Measurements from ENCODE around the gene CGNL1.

Gene CGNL1

GRCh38 chr15:57510647-57511046 is 134.3 kb downstream of the CGNL1 start:
- Histone ChIP-seq H3K27ac (ENCODE audit: low read depth, low read length) (no peak overlapping the region), H3K36me3 (ENCODE audit: control insufficient read depth, insufficient read depth, low read length) (no peaks in the 10 kb centered on the region), H3K27me3 (ENCODE audit: control insufficient read depth, insufficient read depth, low read length) (no peaks in the 10 kb centered on the region), H3K9ac (ENCODE audit: low read length) (no peak overlapping the region), H3K4me1 (ENCODE audit: control insufficient read depth, insufficient read depth, low read length) (no peaks in the 10 kb centered on the region), H3K4me3 (ENCODE audit: low read length) (no peak overlapping the region)

DNA sequence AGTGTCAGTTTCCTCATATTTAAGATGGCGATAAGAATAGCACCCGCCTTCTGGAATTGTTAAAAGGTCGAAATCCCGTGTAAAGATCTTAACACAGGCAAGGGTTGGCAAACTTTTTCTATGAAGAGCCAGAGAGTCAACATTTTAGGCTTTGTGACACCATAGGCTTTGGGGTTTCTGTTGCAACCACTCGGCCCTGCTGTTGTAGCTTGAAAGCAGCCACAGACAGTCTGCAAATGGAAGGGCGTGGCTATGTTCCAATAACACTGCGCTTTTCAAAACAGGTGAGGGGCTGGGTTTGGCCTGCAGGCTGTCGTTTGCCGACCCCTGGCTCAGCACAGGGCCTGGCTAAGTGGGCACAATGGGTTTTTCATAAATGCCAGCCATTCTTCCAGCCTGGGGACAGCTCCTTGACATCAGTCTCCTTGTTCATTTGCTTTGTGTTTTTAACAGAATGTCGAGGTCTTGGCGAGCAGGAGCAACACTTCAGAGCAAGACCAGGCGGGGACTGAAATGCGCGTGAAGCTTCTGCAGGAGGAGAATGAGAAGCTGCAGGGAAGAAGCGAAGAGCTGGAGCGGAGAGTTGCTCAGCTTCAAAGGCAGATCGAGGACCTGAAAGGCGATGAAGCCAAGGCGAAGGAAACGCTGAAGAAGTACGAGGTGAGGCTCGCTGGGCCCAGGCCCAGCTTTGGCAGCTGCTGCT is 140.2 kb downstream of the CGNL1 start:
- no peaks in the 10 kb centered on the region for H3K27me3 ChIP-seq (ENCODE audit: control insufficient read depth, insufficient read depth, low read length)
- no peaks in the 10 kb centered on the region for H3K4me1 ChIP-seq (ENCODE audit: control insufficient read depth, insufficient read depth, low read length)
- H3K27ac ChIP-seq (ENCODE audit: low read depth, low read length) = no peak overlapping the region
- no peak overlapping the region for H3K4me3 ChIP-seq (ENCODE audit: low read length)
- H3K9ac ChIP-seq (ENCODE audit: low read length) = no peak overlapping the region
- H3K36me3 ChIP-seq (ENCODE audit: control insufficient read depth, insufficient read depth, low read length) = no peaks in the 10 kb centered on the region

GRCh38 chr15:57517030-57517671 is 140.8 kb downstream of the CGNL1 start:
- Histone ChIP-seq H3K36me3 (ENCODE audit: control insufficient read depth, insufficient read depth, low read length) (no peaks in the 10 kb centered on the region), H3K27ac (ENCODE audit: low read depth, low read length) (no peak overlapping the region), H3K4me3 (ENCODE audit: low read length) (no peak overlapping the region)

DNA sequence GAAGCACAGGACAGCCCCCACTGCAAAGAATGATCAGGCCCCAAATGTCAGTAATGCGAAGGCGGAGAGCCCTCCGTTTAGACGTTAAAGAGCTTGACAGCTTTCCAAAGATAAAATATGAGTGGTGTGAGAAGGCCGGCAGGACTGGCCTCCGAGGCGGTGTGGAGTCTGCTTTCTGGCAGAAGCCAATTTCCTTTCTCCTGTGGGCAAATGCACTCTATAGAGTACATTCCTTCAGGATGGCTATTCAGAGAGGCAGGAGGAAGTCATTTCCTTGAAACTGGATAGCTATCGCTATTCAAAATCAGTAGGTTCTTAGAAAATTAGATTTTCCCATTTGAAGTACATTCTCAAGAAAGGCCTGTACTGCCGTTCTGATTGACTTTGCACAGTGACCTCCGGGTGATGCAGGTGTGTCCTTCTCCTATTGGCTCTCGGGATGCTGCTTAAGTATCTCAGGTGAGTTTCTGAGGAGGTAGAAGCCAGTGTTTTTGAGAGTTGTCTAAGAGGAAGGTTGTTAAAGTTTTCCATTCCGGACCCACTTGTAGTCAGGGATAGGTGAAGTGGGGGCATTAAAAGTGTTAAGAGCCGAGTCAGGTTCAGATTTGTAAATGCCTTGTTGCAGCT is 142.6 kb downstream of the CGNL1 start:
- Histone ChIP-seq H3K4me3 (ENCODE audit: low read length) (no peak overlapping the region), H3K4me1 (ENCODE audit: control insufficient read depth, insufficient read depth, low read length) (no peaks in the 10 kb centered on the region), H3K27ac (ENCODE audit: low read depth, low read length) (no peak overlapping the region), H3K36me3 (ENCODE audit: control insufficient read depth, insufficient read depth, low read length) (no peaks in the 10 kb centered on the region), H3K27me3 (ENCODE audit: control insufficient read depth, insufficient read depth, low read length) (no peaks in the 10 kb centered on the region), H3K9ac (ENCODE audit: low read length) (no peak overlapping the region)

More at GRCh38 chr15:57517030-57517671, 140.8 kb downstream of the CGNL1 start:
- no peak overlapping the region for H3K9ac ChIP-seq (ENCODE audit: low read length)
- H3K27me3 ChIP-seq (ENCODE audit: control insufficient read depth, insufficient read depth, low read length) = no peaks in the 10 kb centered on the region
- no peaks in the 10 kb centered on the region for H3K4me1 ChIP-seq (ENCODE audit: control insufficient read depth, insufficient read depth, low read length)

DNA sequence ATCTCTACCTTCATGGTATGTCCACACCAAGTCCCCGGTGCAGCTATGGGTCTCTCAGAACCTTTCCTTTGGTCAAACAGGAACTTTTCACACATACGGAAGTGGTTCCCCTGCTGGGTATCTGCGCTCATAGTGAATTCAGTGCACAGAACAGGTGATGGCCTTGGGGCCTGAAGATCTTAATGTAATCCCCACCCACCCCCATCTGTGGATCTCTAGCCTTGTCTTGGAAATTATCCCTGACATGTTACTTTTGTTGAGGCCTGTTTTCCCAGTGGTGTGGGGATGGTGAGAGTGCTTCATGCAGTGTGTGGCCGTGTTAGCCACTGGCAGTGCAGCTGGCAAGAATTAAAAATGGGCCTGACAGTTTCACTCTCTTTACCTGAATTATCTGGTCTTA is 143.5 kb downstream of the CGNL1 start:
- H3K9ac ChIP-seq (ENCODE audit: low read length) = no peak overlapping the region
- H3K4me1 ChIP-seq (ENCODE audit: control insufficient read depth, insufficient read depth, low read length) = no peaks in the 10 kb centered on the region
- no peak overlapping the region for H3K27ac ChIP-seq (ENCODE audit: low read depth, low read length)
- no peaks in the 10 kb centered on the region for H3K27me3 ChIP-seq (ENCODE audit: control insufficient read depth, insufficient read depth, low read length)
- H3K36me3 ChIP-seq (ENCODE audit: control insufficient read depth, insufficient read depth, low read length) = no peaks in the 10 kb centered on the region
- no peak overlapping the region for H3K4me3 ChIP-seq (ENCODE audit: low read length)

GRCh38 chr15:57521503-57521902 is 145.2 kb downstream of the CGNL1 start:
- no peak overlapping the region for H3K9ac ChIP-seq (ENCODE audit: low read length)
- H3K27me3 ChIP-seq (ENCODE audit: control insufficient read depth, insufficient read depth, low read length) = no peaks in the 10 kb centered on the region
- no peaks in the 10 kb centered on the region for H3K36me3 ChIP-seq (ENCODE audit: control insufficient read depth, insufficient read depth, low read length)
- no peak overlapping the region for H3K4me3 ChIP-seq (ENCODE audit: low read length)
- H3K4me1 ChIP-seq (ENCODE audit: control insufficient read depth, insufficient read depth, low read length) = no peaks in the 10 kb centered on the region
- no peak overlapping the region for H3K27ac ChIP-seq (ENCODE audit: low read depth, low read length)

DNA sequence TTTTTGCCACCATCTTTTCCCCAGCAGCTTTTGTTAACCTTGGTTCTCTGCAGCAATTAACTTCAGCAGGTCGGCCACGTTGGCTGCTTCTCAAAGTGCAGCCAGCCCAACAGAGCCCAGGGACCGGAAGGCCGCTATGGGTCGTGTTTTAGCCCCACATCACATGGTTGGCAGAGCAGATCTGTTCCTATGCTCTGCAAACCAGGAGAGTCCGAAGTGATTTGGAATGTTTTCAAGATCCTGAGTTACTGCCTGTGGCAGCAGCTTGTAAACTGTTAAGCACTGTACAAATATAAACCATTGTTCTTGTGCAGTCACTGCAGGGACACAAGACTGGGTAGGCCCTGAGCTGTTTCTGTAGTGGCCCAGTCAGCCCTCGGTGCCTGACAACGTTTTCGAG is 145.8 kb downstream of the CGNL1 start:
- Histone ChIP-seq H3K4me3 (ENCODE audit: low read length) (no peak overlapping the region), H3K27me3 (ENCODE audit: control insufficient read depth, insufficient read depth, low read length) (no peaks in the 10 kb centered on the region), H3K27ac (ENCODE audit: low read depth, low read length) (no peak overlapping the region), H3K9ac (ENCODE audit: low read length) (no peak overlapping the region), H3K36me3 (ENCODE audit: control insufficient read depth, insufficient read depth, low read length) (no peaks in the 10 kb centered on the region), H3K4me1 (ENCODE audit: control insufficient read depth, insufficient read depth, low read length) (no peaks in the 10 kb centered on the region)

- H3K9ac ChIP-seq (ENCODE audit: low read length) = no peak overlapping the region
- no peaks in the 10 kb centered on the region for H3K4me1 ChIP-seq (ENCODE audit: control insufficient read depth, insufficient read depth, low read length)
- H3K4me3 ChIP-seq (ENCODE audit: low read length) = no peak overlapping the region
- no peaks in the 10 kb centered on the region for H3K36me3 ChIP-seq (ENCODE audit: control insufficient read depth, insufficient read depth, low read length)
- no peak overlapping the region for H3K27ac ChIP-seq (ENCODE audit: low read depth, low read length)
- no peaks in the 10 kb centered on the region for H3K27me3 ChIP-seq (ENCODE audit: control insufficient read depth, insufficient read depth, low read length)
Measured at GRCh38 chr15:57525581-57525980, 149.3 kb downstream of the CGNL1 start.

GRCh38 chr15:57526076-57526475 is 149.8 kb downstream of the CGNL1 start:
- Histone ChIP-seq H3K27me3 (ENCODE audit: control insufficient read depth, insufficient read depth, low read length) (no peaks in the 10 kb centered on the region), H3K36me3 (ENCODE audit: control insufficient read depth, insufficient read depth, low read length) (no peaks in the 10 kb centered on the region), H3K27ac (ENCODE audit: low read depth, low read length) (no peak overlapping the region), H3K9ac (ENCODE audit: low read length) (no peak overlapping the region), H3K4me1 (ENCODE audit: control insufficient read depth, insufficient read depth, low read length) (no peaks in the 10 kb centered on the region), H3K4me3 (ENCODE audit: low read length) (no peak overlapping the region)

GRCh38 chr15:57526615-57527014 is 150.3 kb downstream of the CGNL1 start:
- Histone ChIP-seq H3K4me1 (ENCODE audit: control insufficient read depth, insufficient read depth, low read length) (no peaks in the 10 kb centered on the region), H3K27me3 (ENCODE audit: control insufficient read depth, insufficient read depth, low read length) (no peaks in the 10 kb centered on the region), H3K4me3 (ENCODE audit: low read length) (no peak overlapping the region), H3K9ac (ENCODE audit: low read length) (no peak overlapping the region), H3K27ac (ENCODE audit: low read depth, low read length) (no peak overlapping the region), H3K36me3 (ENCODE audit: control insufficient read depth, insufficient read depth, low read length) (no peaks in the 10 kb centered on the region)

DNA sequence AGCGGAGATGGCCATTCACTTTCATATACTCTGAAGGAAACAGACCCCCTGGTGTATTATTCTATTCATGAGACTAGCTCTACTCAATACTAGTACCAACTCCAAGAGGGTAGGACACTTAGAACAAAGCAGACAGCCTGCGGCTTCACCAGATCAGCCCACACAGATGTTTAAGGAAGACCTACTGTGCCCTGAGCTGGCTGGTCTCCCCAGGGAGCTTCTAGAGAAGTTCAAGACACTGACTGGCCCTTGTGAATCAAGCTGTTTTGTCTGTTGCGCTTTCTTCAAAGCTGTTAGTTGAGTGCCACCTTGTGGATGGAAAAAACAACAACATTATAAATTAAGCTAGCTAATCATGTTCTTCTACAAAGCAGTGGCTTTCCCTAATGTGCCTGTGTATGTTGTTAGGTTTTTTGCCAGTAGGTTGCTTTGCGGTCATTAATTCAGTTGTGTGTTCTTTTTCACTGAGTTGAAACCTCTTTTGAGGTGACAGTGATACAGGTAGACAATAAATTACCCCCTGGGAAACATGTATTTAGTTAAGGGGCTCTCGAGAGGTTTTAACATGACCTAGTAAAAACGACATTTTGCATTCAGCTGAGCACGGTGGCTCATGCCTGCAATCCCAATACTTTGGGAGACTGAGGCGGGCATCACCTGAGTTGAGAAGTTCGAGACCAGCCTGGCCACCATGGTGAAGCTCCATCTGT is 151.2 kb downstream of the CGNL1 start:
- H3K36me3 ChIP-seq (ENCODE audit: control insufficient read depth, insufficient read depth, low read length) = no peaks in the 10 kb centered on the region
- H3K4me1 ChIP-seq (ENCODE audit: control insufficient read depth, insufficient read depth, low read length) = no peaks in the 10 kb centered on the region
- no peak overlapping the region for H3K9ac ChIP-seq (ENCODE audit: low read length)
- H3K27me3 ChIP-seq (ENCODE audit: control insufficient read depth, insufficient read depth, low read length) = no peaks in the 10 kb centered on the region
- no peak overlapping the region for H3K27ac ChIP-seq (ENCODE audit: low read depth, low read length)
- no peak overlapping the region for H3K4me3 ChIP-seq (ENCODE audit: low read length)

DNA sequence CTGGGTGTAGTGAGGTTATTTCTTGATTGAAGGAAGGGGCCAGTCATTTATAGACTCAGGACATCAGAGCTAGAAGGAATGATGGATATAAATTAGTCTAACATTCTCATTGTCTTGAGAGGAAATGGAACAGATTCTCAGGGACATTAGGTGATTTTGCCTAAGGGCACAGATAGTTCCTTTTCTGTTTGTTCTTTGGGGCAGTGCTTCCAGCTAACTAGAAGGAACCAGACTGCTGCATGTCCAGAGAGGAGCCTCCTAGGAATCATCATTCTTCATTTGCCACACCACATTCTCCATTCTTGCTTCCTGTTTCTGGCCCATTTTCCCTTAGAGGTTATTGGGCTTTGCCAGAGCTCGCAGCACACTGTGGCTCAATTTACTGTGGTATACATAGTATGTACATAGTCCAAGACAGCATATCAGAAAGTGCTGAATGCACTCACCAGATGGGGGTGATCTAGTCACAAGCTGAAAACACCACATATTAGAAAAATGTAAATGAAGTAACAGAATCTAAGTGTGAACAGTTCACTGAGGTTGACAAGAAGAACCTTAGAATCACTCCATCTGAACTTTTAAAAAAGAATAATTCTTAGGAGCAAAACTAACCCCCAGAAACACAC is 152.7 kb downstream of the CGNL1 start:
- no peaks in the 10 kb centered on the region for H3K4me1 ChIP-seq (ENCODE audit: control insufficient read depth, insufficient read depth, low read length)
- H3K9ac ChIP-seq (ENCODE audit: low read length) = no peak overlapping the region
- no peak overlapping the region for H3K4me3 ChIP-seq (ENCODE audit: low read length)
- no peaks in the 10 kb centered on the region for H3K27me3 ChIP-seq (ENCODE audit: control insufficient read depth, insufficient read depth, low read length)
- no peak overlapping the region for H3K27ac ChIP-seq (ENCODE audit: low read depth, low read length)
- H3K36me3 ChIP-seq (ENCODE audit: control insufficient read depth, insufficient read depth, low read length) = no peaks in the 10 kb centered on the region

All from rectal smooth muscle tissue (tissue), 1 donor.